ENCODE results near the gene FRMD4A.
"Not testable (repeated sequence)": the region's sequence is repeated elsewhere in the genome, so short reads cannot be mapped to it uniquely, and the experiment has no call there.

FRMD4A gene

GRCh38 chr10:13961097-13961496 is 369.6 kb downstream of the FRMD4A start:
- DNase-seq (ENCODE audit: extremely low spot score) = no peak
- POLR2A ChIA-PET = no interaction called here
- no peak for TF ChIP-seq FOXA1 (IDR thresholded peaks at IDR 0.05)
- CTCF ChIA-PET = interaction anchor here (0.7 kb wide), 1 partner anchor 222 kb away, joined by 3 read pairs; no protein-coding TSS in a partner anchor

- CTCF ChIA-PET = interaction anchor here (0.7 kb wide), 1 partner anchor 222 kb away, joined by 3 read pairs; no protein-coding TSS in a partner anchor
Observed at GRCh38 chr10:13960603-13961002, 370.1 kb downstream of the FRMD4A start.

DNA sequence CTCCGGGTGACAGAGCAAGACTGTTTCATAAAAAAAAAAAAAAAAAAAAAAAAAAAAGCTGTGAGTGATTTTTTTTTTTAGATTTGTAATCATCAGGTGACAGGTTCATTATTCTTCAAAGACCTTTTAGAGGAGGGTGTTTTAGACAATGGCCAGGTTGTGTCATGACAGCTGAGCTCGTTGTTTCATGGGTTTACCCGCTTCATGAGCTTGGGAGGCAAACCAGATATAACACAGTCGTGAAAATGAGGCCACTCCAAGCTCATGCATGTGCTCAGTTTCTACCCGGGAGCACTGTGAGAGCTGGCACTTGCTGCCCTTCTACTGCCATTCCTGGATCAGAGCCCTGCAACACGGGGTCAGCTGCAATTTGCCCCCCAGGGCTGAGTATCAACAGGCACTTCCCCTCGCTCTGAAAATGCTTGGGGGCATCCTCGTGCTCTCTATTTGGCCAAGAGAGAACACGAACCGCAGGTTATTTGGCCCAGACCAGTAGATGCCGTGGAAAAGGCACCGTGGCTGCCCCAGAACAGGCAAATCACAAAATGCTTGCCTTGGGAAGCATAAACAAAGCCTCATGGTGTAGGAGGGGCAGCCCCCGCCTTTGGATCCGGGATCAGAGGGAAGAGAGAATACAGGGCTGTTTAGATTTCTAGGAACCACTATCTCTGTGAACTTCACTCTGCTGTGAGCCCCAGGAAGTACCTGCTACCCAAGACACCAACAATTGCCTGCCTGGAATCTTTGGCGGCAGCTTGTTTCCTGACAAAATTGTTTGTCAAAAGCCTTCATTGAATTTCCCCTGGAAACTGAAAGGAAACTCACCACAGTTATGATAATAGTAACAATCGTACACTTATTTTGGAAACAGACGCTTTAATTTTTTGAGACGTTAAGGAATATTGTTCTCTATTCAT is 371.0 kb downstream of the FRMD4A start:
- no peak for TF ChIP-seq HDGF (IDR thresholded peaks at IDR 0.05; ENCODE audit: borderline replicate concordance)
- TF ChIP-seq TARDBP (IDR thresholded peaks at IDR 0.05) = no peak
- no peak for TF ChIP-seq ZNF384 (IDR thresholded peaks at IDR 0.05)
- TF ChIP-seq NFRKB (IDR thresholded peaks at IDR 0.05) = no peak
- TF ChIP-seq, protein P1, sequence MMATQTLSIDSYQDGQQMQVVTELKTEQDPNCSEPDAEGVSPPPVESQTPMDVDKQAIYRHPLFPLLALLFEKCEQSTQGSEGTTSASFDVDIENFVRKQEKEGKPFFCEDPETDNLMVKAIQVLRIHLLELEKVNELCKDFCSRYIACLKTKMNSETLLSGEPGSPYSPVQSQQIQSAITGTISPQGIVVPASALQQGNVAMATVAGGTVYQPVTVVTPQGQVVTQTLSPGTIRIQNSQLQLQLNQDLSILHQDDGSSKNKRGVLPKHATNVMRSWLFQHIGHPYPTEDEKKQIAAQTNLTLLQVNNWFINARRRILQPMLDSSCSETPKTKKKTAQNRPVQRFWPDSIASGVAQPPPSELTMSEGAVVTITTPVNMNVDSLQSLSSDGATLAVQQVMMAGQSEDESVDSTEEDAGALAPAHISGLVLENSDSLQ (IDR thresholded peaks at IDR 0.05) = no peak
- TF ChIP-seq LEF1 (IDR thresholded peaks at IDR 0.05; ENCODE audit: borderline replicate concordance) = no peak
- TF ChIP-seq FOXM1 (IDR thresholded peaks at IDR 0.05; ENCODE audit: borderline replicate concordance) = no peak
- no peak for TF ChIP-seq FOXA1 (IDR thresholded peaks at IDR 0.05)
- TF ChIP-seq CTBP1 (IDR thresholded peaks at IDR 0.05; ENCODE audit: borderline replicate concordance) = no peak
- TF ChIP-seq ELF4 (IDR thresholded peaks at IDR 0.05) = no peak
- no peak for TF ChIP-seq ARNT (IDR thresholded peaks at IDR 0.05)
- POLR2A ChIA-PET = no interaction called here
- no peak for DNase-seq (ENCODE audit: extremely low spot score)
- CTCF ChIA-PET = no interaction called here

More at GRCh38 chr10:13960603-13961002, 370.1 kb downstream of the FRMD4A start:
- POLR2A ChIA-PET = no interaction called here
- no peak for DNase-seq (ENCODE audit: extremely low spot score)
- TF ChIP-seq ELF4 (IDR thresholded peaks at IDR 0.05) (no peak), FOXA1 (IDR thresholded peaks at IDR 0.05) (no peak), ZNF384 (IDR thresholded peaks at IDR 0.05) (no peak), L3MBTL2 (conservative IDR thresholded peaks at IDR 0.05) (no peak), NFRKB (IDR thresholded peaks at IDR 0.05) (no peak), FOXM1 (IDR thresholded peaks at IDR 0.05; ENCODE audit: borderline replicate concordance) (no peak), LEF1 (IDR thresholded peaks at IDR 0.05; ENCODE audit: borderline replicate concordance) (no peak)

DNA sequence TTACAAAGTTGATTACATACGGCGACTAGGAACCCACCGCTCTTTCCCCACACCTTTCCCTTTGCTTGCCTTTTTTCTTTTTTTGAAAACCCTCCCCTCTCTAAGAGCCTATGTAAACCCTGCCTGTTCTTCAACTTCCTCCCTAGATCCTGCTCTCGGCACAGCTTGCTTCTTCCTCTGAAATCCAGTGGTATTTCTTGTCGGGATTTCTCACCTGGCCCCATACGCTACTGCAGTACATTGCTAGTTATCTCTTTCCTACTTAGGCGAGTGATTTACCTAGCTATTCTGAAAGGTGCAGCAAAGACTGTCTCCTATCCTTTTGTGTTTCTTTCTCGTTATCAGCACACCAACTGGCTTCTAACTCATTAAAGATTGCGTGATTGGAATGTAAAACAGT is 372.9 kb downstream of the FRMD4A start:
- TF ChIP-seq NFRKB (IDR thresholded peaks at IDR 0.05) (no peak), ARNT (IDR thresholded peaks at IDR 0.05) (no peak), FOXA1 (IDR thresholded peaks at IDR 0.05) (no peak), SUZ12 (IDR thresholded peaks at IDR 0.05) (no peak), BHLHE40 (IDR thresholded peaks at IDR 0.05; ENCODE audit: borderline replicate concordance) (no peak), SP1 (IDR thresholded peaks at IDR 0.05) (no peak), FOXK2 (IDR thresholded peaks at IDR 0.05) (no peak), ZNF384 (IDR thresholded peaks at IDR 0.05) (no peak), HDGF (IDR thresholded peaks at IDR 0.05; ENCODE audit: borderline replicate concordance) (no peak), CTBP1 (IDR thresholded peaks at IDR 0.05; ENCODE audit: borderline replicate concordance) (no peak), ELF4 (IDR thresholded peaks at IDR 0.05) (no peak), LEF1 (IDR thresholded peaks at IDR 0.05; ENCODE audit: borderline replicate concordance) (no peak), L3MBTL2 (conservative IDR thresholded peaks at IDR 0.05) (no peak)
- TF ChIP-seq, protein P1 (IDR thresholded peaks at IDR 0.05) = no peak
- ChIA-PET POLR2A (no interaction called here), CTCF (no interaction called here)
- DNase-seq (ENCODE audit: extremely low spot score) = no peak

DNA sequence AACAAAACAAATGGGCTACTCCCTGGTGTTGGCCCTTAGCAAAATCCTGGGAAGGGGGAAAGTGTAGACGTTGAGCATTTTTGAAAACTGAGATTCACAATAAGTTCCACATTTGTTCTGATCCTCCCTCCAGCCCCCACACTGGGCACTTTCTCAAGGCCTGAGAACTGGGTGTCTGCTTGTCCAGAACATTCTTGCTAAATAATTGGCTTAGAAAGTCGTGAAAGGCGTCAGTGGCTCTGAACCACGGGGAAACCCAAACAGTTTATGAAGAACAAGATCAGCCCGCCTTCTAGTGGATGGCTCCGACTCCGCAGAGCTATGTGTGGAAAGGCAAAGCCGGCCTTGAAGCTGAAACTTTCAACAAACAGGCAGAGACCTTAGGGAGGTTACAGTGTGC is 373.9 kb downstream of the FRMD4A start:
- no peak for DNase-seq (ENCODE audit: extremely low spot score)
- CTCF ChIA-PET = no interaction called here
- POLR2A ChIA-PET = no interaction called here
- TF ChIP-seq ARNT (IDR thresholded peaks at IDR 0.05) (no peak), TARDBP (IDR thresholded peaks at IDR 0.05) (no peak), FOXK2 (IDR thresholded peaks at IDR 0.05) (no peak), ELF4 (IDR thresholded peaks at IDR 0.05) (no peak), HDGF (IDR thresholded peaks at IDR 0.05; ENCODE audit: borderline replicate concordance) (no peak), FOXA1 (IDR thresholded peaks at IDR 0.05) (no peak), BHLHE40 (IDR thresholded peaks at IDR 0.05; ENCODE audit: borderline replicate concordance) (no peak), LEF1 (IDR thresholded peaks at IDR 0.05; ENCODE audit: borderline replicate concordance) (no peak), SUZ12 (IDR thresholded peaks at IDR 0.05) (no peak), ZNF384 (IDR thresholded peaks at IDR 0.05) (no peak), NFRKB (IDR thresholded peaks at IDR 0.05) (no peak)
- TF ChIP-seq, protein P1 (IDR thresholded peaks at IDR 0.05) = no peak

DNA sequence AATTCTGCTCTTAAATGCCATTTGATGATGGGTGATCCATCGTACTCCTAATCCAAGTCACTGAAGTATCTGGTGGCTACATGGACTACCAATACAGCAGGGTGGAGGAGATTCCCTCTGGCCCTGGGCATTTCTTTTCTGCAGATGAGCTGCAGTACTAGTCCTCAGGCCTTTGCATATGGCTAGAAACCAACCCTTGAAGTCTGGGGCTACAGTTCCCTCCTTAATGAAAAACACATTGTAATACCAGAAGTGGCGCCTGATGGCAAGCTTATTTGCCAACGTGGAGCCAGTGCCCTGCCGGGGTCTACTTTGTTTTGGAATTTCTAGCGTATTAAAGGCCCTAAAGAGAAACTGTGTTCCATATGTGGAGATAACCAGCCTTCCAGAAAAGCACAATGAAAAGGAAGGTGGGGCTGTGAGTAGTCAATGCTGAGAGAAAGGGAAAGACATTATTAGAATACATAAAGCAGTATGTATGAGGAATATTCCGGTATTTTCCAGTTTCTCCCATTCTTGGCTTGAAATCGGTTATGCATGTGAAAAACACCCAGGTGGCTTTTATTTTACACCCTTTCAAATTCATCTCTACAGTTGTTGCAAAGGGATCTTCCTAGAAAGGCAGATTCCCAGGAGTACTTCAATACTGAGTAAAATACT is 375.2 kb downstream of the FRMD4A start:
- ChIA-PET CTCF (interaction anchor here (0.6 kb wide), 1 partner anchor 56 kb away, joined by 6 read pairs; no protein-coding TSS in a partner anchor), POLR2A (no interaction called here)
- no peak for TF ChIP-seq ELF4 (IDR thresholded peaks at IDR 0.05)
- no peak for TF ChIP-seq FOXM1 (IDR thresholded peaks at IDR 0.05; ENCODE audit: borderline replicate concordance)
- no peak for TF ChIP-seq HDGF (IDR thresholded peaks at IDR 0.05; ENCODE audit: borderline replicate concordance)
- TF ChIP-seq CTBP1 (IDR thresholded peaks at IDR 0.05; ENCODE audit: borderline replicate concordance) = no peak
- TF ChIP-seq SP1 (IDR thresholded peaks at IDR 0.05) = no peak
- no peak for TF ChIP-seq FOXA1 (IDR thresholded peaks at IDR 0.05)
- TF ChIP-seq ZNF384 (IDR thresholded peaks at IDR 0.05) = no peak
- TF ChIP-seq L3MBTL2 (conservative IDR thresholded peaks at IDR 0.05) = no peak
- TF ChIP-seq TARDBP (IDR thresholded peaks at IDR 0.05) = no peak
- TF ChIP-seq LEF1 (IDR thresholded peaks at IDR 0.05; ENCODE audit: borderline replicate concordance) = no peak
- no peak for TF ChIP-seq SUZ12 (IDR thresholded peaks at IDR 0.05)
- no peak for TF ChIP-seq ARNT (IDR thresholded peaks at IDR 0.05)
- TF ChIP-seq NFRKB (IDR thresholded peaks at IDR 0.05) = no peak
- no peak for TF ChIP-seq BHLHE40 (IDR thresholded peaks at IDR 0.05; ENCODE audit: borderline replicate concordance)
- TF ChIP-seq, protein P1 (IDR thresholded peaks at IDR 0.05) = no peak
- no peak for TF ChIP-seq FOXK2 (IDR thresholded peaks at IDR 0.05)
- no peak for DNase-seq (ENCODE audit: extremely low spot score)

- POLR2A ChIA-PET; CTCF ChIA-PET; DNase-seq (ENCODE audit: extremely low spot score): not testable (repeated sequence)
Observed at GRCh38 chr10:13954195-13954594, 376.5 kb downstream of the FRMD4A start.
